ENCODE measurements around the gene KCNJ18. TPM values are rescaled to one million over a fixed set of nuclear protein-coding genes. Genes with fewer than 3 reads are reported as not detected.
"Not testable (repeated sequence)": the region's sequence is repeated elsewhere in the genome, so short reads cannot be mapped to it uniquely, and the experiment has no call there.

KCNJ18 gene
- polyA plus RNA-seq, 1 donor = not detected

GRCh38 chr17:21671871-21672270 is 20.5 kb upstream of the KCNJ18 start:
- DNase-seq = not testable (repeated sequence)
- peaks cover 19% of the 10 kb centered on the region for H3K9me3 ChIP-seq (ENCODE audit: control insufficient read depth, low read depth, low read length)
- WGBS (ENCODE audit: insufficient coverage, low lambda C conversion rate) = no CpG with 5 or more reads among the region's 4 CpGs

DNA sequence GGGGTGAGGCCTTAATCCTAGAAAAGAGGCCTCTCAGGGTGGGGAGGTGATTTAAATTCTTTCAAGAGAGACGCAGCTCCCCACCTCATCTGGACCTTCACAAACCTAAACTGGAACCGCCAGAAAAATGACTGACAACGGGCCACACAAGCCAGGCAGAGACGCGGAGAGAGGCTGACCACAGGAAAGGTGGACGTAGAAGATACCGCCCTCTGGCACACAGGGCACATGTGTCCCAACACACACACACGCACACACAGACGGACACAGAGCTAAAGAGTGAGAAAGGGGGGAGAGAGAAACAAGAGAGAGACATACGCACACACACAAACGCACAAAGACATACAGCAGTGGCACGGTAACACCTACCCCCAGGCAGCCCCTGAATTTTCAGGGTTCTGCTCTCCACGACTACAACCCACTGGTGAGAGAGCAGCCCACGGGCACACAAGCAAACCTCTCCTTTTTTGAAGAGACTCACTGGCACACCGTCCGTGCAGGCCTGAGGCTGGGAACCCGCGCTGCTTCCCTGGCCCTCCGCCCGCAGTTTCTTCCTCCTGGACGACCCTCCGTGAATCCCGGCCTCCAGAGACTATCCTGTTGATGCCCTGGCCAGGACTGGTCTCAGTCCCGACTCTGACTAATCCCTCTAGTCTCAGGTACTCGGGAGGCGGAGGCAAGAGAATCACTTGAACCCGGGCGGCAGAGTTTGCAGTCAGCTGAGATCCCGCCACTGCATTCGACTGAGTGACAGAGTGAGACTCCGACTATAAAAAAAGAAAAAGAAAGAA is 18.7 kb upstream of the KCNJ18 start:
- H3K4me3 ChIP-seq (ENCODE audit: low read length); H3K4me1 ChIP-seq (ENCODE audit: control insufficient read depth, insufficient read depth, low read length); DNase-seq; H3K27me3 ChIP-seq (ENCODE audit: control insufficient read depth, insufficient read depth, low read length); H3K27ac ChIP-seq (ENCODE audit: low read length); H3K36me3 ChIP-seq (ENCODE audit: control insufficient read depth, insufficient read depth, low read length): not testable (repeated sequence)
- WGBS (ENCODE audit: insufficient coverage, low lambda C conversion rate) = 95% methylated on average over 15 of the region's 31 CpGs
- peaks cover 25% of the 10 kb centered on the region for H3K9me3 ChIP-seq (ENCODE audit: control insufficient read depth, low read depth, low read length)

More at GRCh38 chr17:21671871-21672270, 20.5 kb upstream of the KCNJ18 start:
- H3K4me3 ChIP-seq (ENCODE audit: low read length); H3K27me3 ChIP-seq (ENCODE audit: control insufficient read depth, insufficient read depth, low read length); H3K36me3 ChIP-seq (ENCODE audit: control insufficient read depth, insufficient read depth, low read length); H3K4me1 ChIP-seq (ENCODE audit: control insufficient read depth, insufficient read depth, low read length); H3K27ac ChIP-seq (ENCODE audit: low read length): not testable (repeated sequence)

DNA sequence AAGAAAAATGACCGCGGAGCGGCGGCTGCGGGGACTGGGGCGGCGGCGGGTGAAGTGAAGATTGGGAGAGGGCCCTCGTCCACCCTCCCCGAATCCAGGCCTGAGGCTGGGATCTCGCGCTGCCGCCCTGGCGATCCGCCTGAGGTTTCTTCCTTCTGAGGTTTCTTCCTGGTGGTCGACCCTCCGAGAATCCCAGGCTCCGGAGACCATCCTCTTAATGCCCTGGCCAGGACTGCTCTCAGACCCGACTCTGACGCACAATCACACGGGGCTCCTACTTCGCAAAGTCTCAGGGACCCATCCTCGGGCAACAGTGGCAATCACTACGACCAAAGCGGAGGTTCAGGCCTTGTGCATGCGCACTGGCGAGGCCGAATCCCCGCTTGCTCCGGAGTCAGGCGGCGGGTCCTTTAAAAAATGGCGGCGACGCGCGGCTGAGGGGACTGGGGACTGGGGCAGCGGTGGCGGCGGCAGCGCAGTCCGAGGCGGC is 18.0 kb upstream of the KCNJ18 start:
- H3K9me3 ChIP-seq (ENCODE audit: control insufficient read depth, low read depth, low read length) = peaks cover 25% of the 10 kb centered on the region
- H3K4me3 ChIP-seq (ENCODE audit: low read length) = no peak overlapping the region
- H3K36me3 ChIP-seq (ENCODE audit: control insufficient read depth, insufficient read depth, low read length) = no peaks in the 10 kb centered on the region
- WGBS (ENCODE audit: insufficient coverage, low lambda C conversion rate) = 94% methylated on average over 13 of the region's 43 CpGs
- no peaks in the 10 kb centered on the region for H3K27me3 ChIP-seq (ENCODE audit: control insufficient read depth, insufficient read depth, low read length)
- no peaks in the 10 kb centered on the region for H3K4me1 ChIP-seq (ENCODE audit: control insufficient read depth, insufficient read depth, low read length)
- no peak for DNase-seq
- no peak overlapping the region for H3K27ac ChIP-seq (ENCODE audit: low read length)

DNA sequence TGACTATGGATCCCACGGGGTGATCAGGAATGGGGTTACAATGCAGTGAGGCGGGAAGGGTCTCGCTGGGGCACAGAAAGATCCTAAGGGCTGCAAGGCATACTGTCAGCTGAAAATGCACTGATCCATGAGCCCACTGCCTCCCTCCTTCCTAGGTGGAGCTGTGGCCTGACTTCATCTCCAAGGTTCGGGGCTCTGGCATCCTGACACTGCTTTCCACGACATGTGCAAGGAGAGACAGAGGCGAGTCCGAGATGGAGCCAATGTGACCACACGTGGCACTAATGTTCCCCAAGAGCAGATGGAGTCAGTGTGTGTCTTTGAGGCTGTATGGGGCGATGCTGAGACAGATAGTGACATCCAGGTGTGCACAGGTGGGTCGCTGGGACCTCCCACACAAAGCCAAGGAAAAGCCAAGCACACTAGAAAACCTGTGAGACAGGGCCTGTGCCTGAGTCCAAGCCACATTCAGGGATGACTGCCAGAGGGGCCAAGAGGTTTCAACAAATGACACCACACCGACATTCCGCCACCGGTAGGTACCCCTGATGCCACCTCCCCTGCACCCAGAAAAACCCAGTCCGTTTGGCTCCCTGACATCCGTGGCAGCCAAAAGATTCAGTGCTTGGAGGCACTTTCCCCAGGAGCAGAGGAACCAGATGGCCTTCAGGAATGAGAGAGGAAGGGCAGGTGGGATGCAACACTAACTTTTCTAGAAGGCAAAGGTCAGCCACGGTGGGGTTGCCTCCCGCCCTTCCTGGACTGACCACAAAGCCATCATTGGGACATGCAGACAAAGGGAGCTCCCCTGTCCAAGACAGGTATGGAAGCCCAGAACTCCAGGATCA is 17.2 kb upstream of the KCNJ18 start:
- peaks cover 28% of the 10 kb centered on the region for H3K9me3 ChIP-seq (ENCODE audit: control insufficient read depth, low read depth, low read length)
- not testable (repeated sequence) for H3K4me1 ChIP-seq (ENCODE audit: control insufficient read depth, insufficient read depth, low read length); H3K36me3 ChIP-seq (ENCODE audit: control insufficient read depth, insufficient read depth, low read length); DNase-seq; H3K27me3 ChIP-seq (ENCODE audit: control insufficient read depth, insufficient read depth, low read length); H3K27ac ChIP-seq (ENCODE audit: low read length); H3K4me3 ChIP-seq (ENCODE audit: low read length)
- WGBS (ENCODE audit: insufficient coverage, low lambda C conversion rate) = 80% methylated on average over 2 of the region's 17 CpGs

- H3K27me3 ChIP-seq (ENCODE audit: control insufficient read depth, insufficient read depth, low read length); H3K4me1 ChIP-seq (ENCODE audit: control insufficient read depth, insufficient read depth, low read length); H3K27ac ChIP-seq (ENCODE audit: low read length); H3K36me3 ChIP-seq (ENCODE audit: control insufficient read depth, insufficient read depth, low read length); H3K4me3 ChIP-seq (ENCODE audit: low read length); DNase-seq: not testable (repeated sequence)
- WGBS (ENCODE audit: insufficient coverage, low lambda C conversion rate) = no CpG with 5 or more reads among the region's 3 CpGs
- H3K9me3 ChIP-seq (ENCODE audit: control insufficient read depth, low read depth, low read length) = peaks cover 30% of the 10 kb centered on the region
Measured at GRCh38 chr17:21675739-21676130, 16.6 kb upstream of the KCNJ18 start.

- H3K36me3 ChIP-seq (ENCODE audit: control insufficient read depth, insufficient read depth, low read length) = no peaks in the 10 kb centered on the region
- DNase-seq = no peak
- no peak overlapping the region for H3K27ac ChIP-seq (ENCODE audit: low read length)
- no peaks in the 10 kb centered on the region for H3K27me3 ChIP-seq (ENCODE audit: control insufficient read depth, insufficient read depth, low read length)
- WGBS (ENCODE audit: insufficient coverage, low lambda C conversion rate) = 100% methylated on average over 1 of the region's 30 CpGs
- no peaks in the 10 kb centered on the region for H3K4me1 ChIP-seq (ENCODE audit: control insufficient read depth, insufficient read depth, low read length)
- H3K9me3 ChIP-seq (ENCODE audit: control insufficient read depth, low read depth, low read length) = peaks cover 35% of the 10 kb centered on the region
- H3K4me3 ChIP-seq (ENCODE audit: low read length) = no peak overlapping the region
Measured at GRCh38 chr17:21676281-21677111, 15.8 kb upstream of the KCNJ18 start.

- Histone ChIP-seq H3K36me3 (ENCODE audit: control insufficient read depth, insufficient read depth, low read length) (no peaks in the 10 kb centered on the region), H3K9me3 (ENCODE audit: control insufficient read depth, low read depth, low read length) (peaks cover 39% of the 10 kb centered on the region), H3K4me1 (ENCODE audit: control insufficient read depth, insufficient read depth, low read length) (no peaks in the 10 kb centered on the region), H3K27me3 (ENCODE audit: control insufficient read depth, insufficient read depth, low read length) (no peaks in the 10 kb centered on the region), H3K4me3 (ENCODE audit: low read length) (no peak overlapping the region), H3K27ac (ENCODE audit: low read length) (no peak overlapping the region)
- no peak for DNase-seq
- 89% methylated on average over 3 of the region's 15 CpGs for WGBS (ENCODE audit: insufficient coverage, low lambda C conversion rate)
Measured at GRCh38 chr17:21677126-21677910, 15.0 kb upstream of the KCNJ18 start.

- DNase-seq = no peak
- H3K27ac ChIP-seq (ENCODE audit: low read length) = no peak overlapping the region
- H3K4me3 ChIP-seq (ENCODE audit: low read length) = no peak overlapping the region
- WGBS (ENCODE audit: insufficient coverage, low lambda C conversion rate) = no CpG with 5 or more reads among the region's 17 CpGs
- peaks cover 39% of the 10 kb centered on the region for H3K9me3 ChIP-seq (ENCODE audit: control insufficient read depth, low read depth, low read length)
- no peaks in the 10 kb centered on the region for H3K4me1 ChIP-seq (ENCODE audit: control insufficient read depth, insufficient read depth, low read length)
- no peaks in the 10 kb centered on the region for H3K27me3 ChIP-seq (ENCODE audit: control insufficient read depth, insufficient read depth, low read length)
- H3K36me3 ChIP-seq (ENCODE audit: control insufficient read depth, insufficient read depth, low read length) = no peaks in the 10 kb centered on the region
Measured at GRCh38 chr17:21677911-21678310, 14.4 kb upstream of the KCNJ18 start.

GRCh38 chr17:21678393-21679081 is 13.8 kb upstream of the KCNJ18 start:
- Histone ChIP-seq H3K27me3 (ENCODE audit: control insufficient read depth, insufficient read depth, low read length) (no peaks in the 10 kb centered on the region), H3K27ac (ENCODE audit: low read length) (no peak overlapping the region), H3K4me3 (ENCODE audit: low read length) (no peak overlapping the region), H3K9me3 (ENCODE audit: control insufficient read depth, low read depth, low read length) (peaks cover 39% of the 10 kb centered on the region), H3K4me1 (ENCODE audit: control insufficient read depth, insufficient read depth, low read length) (no peaks in the 10 kb centered on the region), H3K36me3 (ENCODE audit: control insufficient read depth, insufficient read depth, low read length) (no peaks in the 10 kb centered on the region)
- no CpG with 5 or more reads among the region's 42 CpGs for WGBS (ENCODE audit: insufficient coverage, low lambda C conversion rate)
- no peak for DNase-seq
